GM23248 (cell line): ENCODE data around the gene RASAL2. TPM values are rescaled to one million over a fixed set of nuclear protein-coding genes. Genes with fewer than 3 reads are reported as not detected.

Experiments used
- DNase-seq: peaks from one replicate; pipeline ENCODE4 v3.0.0-alpha.2; 2015
- H2AFZ ChIP-seq: fragments of 200-600 bp; sonication (generic); 2 replicates; pipeline ENCODE4 v1.6.1; 2016; ENCODE audit warnings: antibody characterized with exemption
- H3F3A ChIP-seq: fragments of 200-600 bp; sonication (generic); 2 replicates; pipeline ENCODE4 v1.6.1; 2016; ENCODE audit warnings: mild to moderate bottlenecking, antibody characterized with exemption, mixed run types; ENCODE audit not compliant: insufficient read depth
- H3K27ac ChIP-seq: fragments of 200-600 bp; sonication (generic); 2 replicates; pipeline ENCODE4 v1.5.1; 2016; ENCODE audit warnings: mild to moderate bottlenecking
- H3K27me3 ChIP-seq: fragments of 200-600 bp; sonication (generic); replicated peaks from 2 replicates; pipeline ENCODE4 v1.6.1; 2016; ENCODE audit warnings: mild to moderate bottlenecking; ENCODE audit not compliant: insufficient read depth
- H3K36me3 ChIP-seq: fragments of 200-600 bp; sonication (generic); 2 replicates; pipeline ENCODE4 v1.6.1; 2016; ENCODE audit warnings: low read depth, mild to moderate bottlenecking
- H3K4me1 ChIP-seq: fragments of 200-600 bp; sonication (generic); 2 replicates; pipeline ENCODE4 v1.6.1; 2016; ENCODE audit warnings: mild to moderate bottlenecking; ENCODE audit not compliant: insufficient read depth
- H3K4me2 ChIP-seq: fragments of 200-600 bp; sonication (generic); one replicate; pipeline ENCODE4 v1.6.1; 2016; ENCODE audit warnings: mild to moderate bottlenecking; ENCODE audit not compliant: unreplicated experiment
- H3K4me3 ChIP-seq: fragments of 200-600 bp; sonication (generic); 2 replicates; pipeline ENCODE4 v1.5.1; 2016; ENCODE audit warnings: mild to moderate bottlenecking
- H3K79me2 ChIP-seq: fragments of 200-600 bp; sonication (generic); 2 replicates; pipeline ENCODE4 v1.6.1; 2016; ENCODE audit warnings: mild to moderate bottlenecking; ENCODE audit not compliant: insufficient read depth
- H3K9ac ChIP-seq: fragments of 200-600 bp; sonication (generic); 2 replicates; pipeline ENCODE4 v1.6.1; 2016; ENCODE audit warnings: mild to moderate bottlenecking
- H3K9me2 ChIP-seq: fragments of 200-600 bp; sonication (generic); 2 replicates; pipeline ENCODE4 v1.6.1; 2016; ENCODE audit warnings: mixed run types, mild to moderate bottlenecking, moderate library complexity; ENCODE audit not compliant: insufficient read depth
- H3K9me3 ChIP-seq: fragments of 200-600 bp; sonication (generic); one replicate; pipeline ENCODE4 v1.6.1; 2017; ENCODE audit warnings: low read depth
- H4K20me1 ChIP-seq: fragments of 200-600 bp; sonication (generic); 2 replicates; pipeline ENCODE4 v1.6.0; 2016; ENCODE audit not compliant: insufficient read depth
- EZH2 ChIP-seq: fragments of 200-600 bp; sonication (generic); IDR thresholded peaks from 2 replicates; pipeline ENCODE4 v1.6.1; 2018; ENCODE audit warnings: antibody characterized with exemption, mild to moderate bottlenecking; ENCODE audit not compliant: insufficient read depth, poor library complexity, severe bottlenecking
- EZH2phosphoT487 ChIP-seq: fragments of 200-600 bp; sonication (generic); IDR thresholded peaks from 2 replicates; pipeline ENCODE4 v1.6.1; 2018; ENCODE audit warnings: antibody characterized with exemption, moderate library complexity, mild to moderate bottlenecking, low read depth; ENCODE audit not compliant: insufficient read depth
- WGBS, 2 experiments: methylation state at CpG; one replicate each; pipeline ENCODE4 v1.1.6; 2015 to 2017; ENCODE audit warnings: low lambda C conversion rate in 2 of 2, low coverage in 1 of 2; ENCODE audit errors: missing lambda C conversion rate in 2 of 2; 5-methylcytosine and 5-hydroxymethylcytosine counted together
- in situ Hi-C: fragments of 300-500 bp; cut with MboI; formaldehyde crosslinking; loops from 2 replicates; pipeline ENCODE4 v1.15.0; 2020
- polyA plus RNA-seq: library from polyadenylated mRNA; unstranded; fragments of >200 nt; fragmentation: Nextera tagmentation; extraction: Ambion mirVana; gene quantifications from 2 replicates; pipeline ENCODE4 v1.2.1, GENCODE V29; 2016
- total RNA-seq: library from RNA; depleted of rRNA; stranded (reverse); fragments of >200 nt; shearing (Covaris generic); gene quantifications from 2 replicates; pipeline ENCODE4 v1.2.3, GENCODE V29; 2014

RASAL2 gene
- total and polyA plus RNA-seq, 2 experiments from 2014 or later = 10.1 to 23.1 TPM

DNA sequence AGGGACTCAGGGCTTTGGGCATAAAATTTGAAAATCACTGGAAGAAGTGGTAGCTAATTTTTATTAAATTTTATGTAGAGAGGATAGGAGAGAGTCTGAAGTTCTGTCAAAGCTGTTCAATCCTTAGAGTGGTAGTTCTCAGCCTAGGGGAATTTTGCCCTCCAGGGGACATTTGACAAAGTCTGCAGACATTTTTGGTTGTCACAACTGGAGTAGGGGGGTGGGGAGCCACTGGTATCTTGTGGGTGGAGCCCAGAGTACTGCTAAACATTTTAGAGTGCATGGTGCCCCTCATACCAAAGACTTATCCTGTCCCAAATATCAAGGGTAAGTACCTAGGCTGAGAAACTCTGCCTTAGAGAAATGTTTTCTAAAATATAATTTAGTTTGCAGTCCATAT is 30.2 kb downstream of the RASAL2 start:
- peaks cover 36% of the 10 kb centered on the region for H3F3A ChIP-seq
- no peak for DNase-seq
- no peaks in the 10 kb centered on the region; the same call in 1 of the 2 replicates for H4K20me1 ChIP-seq
- H3K36me3 ChIP-seq = no peaks in the 10 kb centered on the region
- H3K4me2 ChIP-seq = no peak overlapping the region
- TF ChIP-seq EZH2phosphoT487 (no peak), EZH2 (no peak)
- H3K9ac ChIP-seq = no peak overlapping the region
- H3K4me3 ChIP-seq = no peak overlapping the region
- in situ Hi-C loops = no loop called here
- H2AFZ ChIP-seq = no peak overlapping the region
- H3K9me2 ChIP-seq = no peaks in the 10 kb centered on the region
- H3K79me2 ChIP-seq = peaks cover 90% of the 10 kb centered on the region
- H3K27me3 ChIP-seq = no peaks in the 10 kb centered on the region
- H3K4me1 ChIP-seq = peaks cover 67% of the 10 kb centered on the region
- no peaks in the 10 kb centered on the region for H3K9me3 ChIP-seq
- H3K27ac ChIP-seq = no peak overlapping the region

DNA sequence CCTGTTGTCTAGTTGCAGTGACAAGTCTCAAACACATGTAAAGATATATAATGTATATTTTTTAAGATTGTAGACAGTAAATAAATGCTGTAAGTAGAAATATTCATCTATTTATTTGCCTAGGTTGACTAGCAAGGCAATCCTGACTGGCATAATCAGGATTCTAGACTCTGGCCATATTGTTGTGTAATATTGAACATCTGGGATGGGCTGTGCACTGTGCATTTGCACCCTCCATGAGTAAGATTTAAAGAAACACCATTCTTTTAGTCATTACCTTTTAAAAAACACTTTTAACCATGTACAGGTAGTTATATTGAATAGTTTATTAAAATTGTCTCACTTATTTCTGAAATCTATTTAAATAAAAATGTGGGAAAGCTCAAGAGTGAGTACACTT is 32.4 kb downstream of the RASAL2 start:
- TF ChIP-seq EZH2 (no peak), EZH2phosphoT487 (no peak)
- Histone ChIP-seq H3K9ac (peak overlapping the region; percentile 69), H3F3A (peaks cover 37% of the 10 kb centered on the region), H4K20me1 (no peaks in the 10 kb centered on the region; the same call in 1 of the 2 replicates), H3K4me3 (peak overlapping the region; percentile 59; the same call in 1 of the 2 replicates), H3K79me2 (peaks cover 90% of the 10 kb centered on the region), H3K27me3 (no peaks in the 10 kb centered on the region), H3K9me3 (no peaks in the 10 kb centered on the region), H3K4me1 (peaks cover 67% of the 10 kb centered on the region), H2AFZ (no peak overlapping the region), H3K27ac (peak overlapping the region; percentile 89), H3K4me2 (peak overlapping the region; percentile 89), H3K9me2 (no peaks in the 10 kb centered on the region), H3K36me3 (no peaks in the 10 kb centered on the region)
- DNase-seq = peak; percentile 46
- in situ Hi-C loops = no loop called here

DNA sequence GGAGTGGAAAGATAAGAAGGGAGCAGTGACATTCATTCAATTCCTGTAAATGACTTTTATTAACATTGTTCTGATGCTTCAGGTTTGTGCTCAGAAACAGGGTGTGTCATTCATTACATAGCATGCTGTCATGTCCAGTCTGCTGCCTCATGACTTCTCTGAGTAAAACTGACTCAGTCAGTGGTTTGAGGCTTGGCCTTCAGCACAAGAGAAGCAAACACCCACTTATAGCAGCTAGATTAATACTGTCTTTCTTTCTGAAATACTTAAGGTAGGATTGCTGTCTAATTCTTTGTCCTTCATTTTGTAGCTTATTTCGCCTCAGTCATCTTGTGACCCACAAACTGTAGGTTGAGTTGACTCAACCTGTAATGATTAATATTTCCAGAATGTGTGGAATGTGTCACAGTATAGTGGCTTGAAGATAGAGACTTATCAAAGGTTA is 32.9 kb downstream of the RASAL2 start:
- peak; percentile 97 for DNase-seq
- H3K4me3 ChIP-seq = peak overlapping the region; percentile 59
- peaks cover 90% of the 10 kb centered on the region for H3K79me2 ChIP-seq
- H3K4me2 ChIP-seq = peak overlapping the region; percentile 89
- TF ChIP-seq EZH2phosphoT487 (no peak), EZH2 (no peak)
- peaks cover 37% of the 10 kb centered on the region for H3F3A ChIP-seq
- no peaks in the 10 kb centered on the region for H3K27me3 ChIP-seq
- H3K9me3 ChIP-seq = no peaks in the 10 kb centered on the region
- peaks cover 62% of the 10 kb centered on the region for H3K4me1 ChIP-seq
- 0% methylated on average over 1 of the region's 1 CpG for WGBS, 2 experiments
- H4K20me1 ChIP-seq = no peaks in the 10 kb centered on the region; the same call in 1 of the 2 replicates
- peak overlapping the region; percentile 69 for H3K9ac ChIP-seq
- H3K36me3 ChIP-seq = no peaks in the 10 kb centered on the region
- peak overlapping the region; percentile 89 for H3K27ac ChIP-seq
- H2AFZ ChIP-seq = no peak overlapping the region
- in situ Hi-C loops = no loop called here
- H3K9me2 ChIP-seq = no peaks in the 10 kb centered on the region

DNA sequence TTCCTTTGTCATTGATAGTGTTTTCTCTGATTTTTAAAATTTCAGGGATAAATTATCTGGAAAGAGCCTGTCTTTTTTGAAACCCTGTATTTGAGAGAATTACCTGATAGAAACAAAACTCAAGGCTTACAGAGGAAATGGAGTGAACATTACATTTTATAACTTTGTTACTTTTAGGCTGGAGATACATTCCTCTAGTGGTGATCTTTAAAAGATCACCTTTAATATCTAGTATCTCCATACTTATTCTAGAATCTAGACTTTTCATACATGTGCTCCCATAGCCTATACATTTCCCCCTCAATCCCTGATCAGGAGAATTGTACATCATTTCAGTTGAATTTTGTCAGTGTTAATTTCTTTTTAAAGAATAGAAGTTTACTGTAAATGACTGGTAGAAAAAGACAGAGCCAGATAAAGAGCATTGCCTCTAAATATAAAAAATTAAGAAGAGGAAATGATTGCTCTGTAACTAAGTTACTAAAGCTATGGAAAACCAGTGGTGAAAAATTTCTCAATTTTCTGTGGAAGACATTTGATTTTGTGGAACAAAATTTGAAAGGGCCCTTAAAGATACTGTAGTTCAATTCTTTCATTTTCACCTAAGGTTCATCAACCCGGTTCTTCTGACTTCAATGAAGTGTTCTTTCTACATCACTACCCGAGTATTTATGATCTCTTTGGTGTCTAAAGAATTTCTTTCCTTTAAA is 33.7 kb downstream of the RASAL2 start:
- peak overlapping the region; percentile 59 for H3K4me3 ChIP-seq
- H3K27me3 ChIP-seq = no peaks in the 10 kb centered on the region
- in situ Hi-C loops = no loop called here
- H3K4me2 ChIP-seq = peak overlapping the region; percentile 89
- H3K9me3 ChIP-seq = no peaks in the 10 kb centered on the region
- H3K36me3 ChIP-seq = no peaks in the 10 kb centered on the region
- H4K20me1 ChIP-seq = no peaks in the 10 kb centered on the region
- H3K27ac ChIP-seq = peak overlapping the region; percentile 89
- H3F3A ChIP-seq = peaks cover 37% of the 10 kb centered on the region
- DNase-seq = peak; percentile 24
- peaks cover 54% of the 10 kb centered on the region for H3K4me1 ChIP-seq
- H3K9ac ChIP-seq = peak overlapping the region; percentile 69
- no peak for TF ChIP-seq EZH2phosphoT487
- no peak for TF ChIP-seq EZH2
- peaks cover 90% of the 10 kb centered on the region for H3K79me2 ChIP-seq
- no peaks in the 10 kb centered on the region for H3K9me2 ChIP-seq
- peak overlapping the region; percentile 20 for H2AFZ ChIP-seq
- 94 to 95% methylated on average over 2 of the region's 2 CpGs for WGBS, 2 experiments
